ENCODE measurements around the gene AMBP.

The AMBP gene

GRCh38 chr9:114034661-114035062, 43.4 kb downstream of the AMBP start:
- H3K9me3 ChIP-seq (ENCODE audit: control insufficient read depth, insufficient read depth, low read depth, low read length), result no peaks in the 10 kb centered on the region
- ChIA-PET CTCF (interaction anchor here (1.3 kb wide), 1 partner anchor 220 kb away, joined by 3 read pairs; no protein-coding TSS in a partner anchor), POLR2A (no interaction called here)
- peaks cover 0 to 50% of the 10 kb centered on the region in 2 experiments; a peak in 1 of 3 replicates for H3K36me3 ChIP-seq (ENCODE audit: control insufficient read depth in 2 of 2, insufficient read depth in 1 of 2, low read length in 2 of 2)
- TF ChIP-seq ZBTB49 (tag by site-specific recombination; IDR thresholded peaks at IDR 0.05; ENCODE audit: low read depth) (no peak), ZNF513 (tag by site-specific recombination; IDR thresholded peaks at IDR 0.05) (no peak), ZNF518A (tag by site-specific recombination; conservative IDR thresholded peaks at IDR 0.05; ENCODE audit: low read depth) (no peak), ZNF747 (tag by site-specific recombination; IDR thresholded peaks at IDR 0.05) (no peak), TSHZ1 (tag by site-specific recombination; IDR thresholded peaks at IDR 0.05; ENCODE audit: borderline replicate concordance) (no peak), ZNF211 (tag by site-specific recombination; IDR thresholded peaks at IDR 0.05; ENCODE audit: low read depth) (no peak), ZNF792 (tag by site-specific recombination; IDR thresholded peaks at IDR 0.05) (no peak), ZNF76 (tag by site-specific recombination; IDR thresholded peaks at IDR 0.05; ENCODE audit: borderline replicate concordance, low read depth) (no peak)
- H3K4me3 ChIP-seq (ENCODE audit: low read depth, low read length), result no peak overlapping the region
- no peak overlapping the region for H3K27ac ChIP-seq (ENCODE audit: extremely low read depth, low read depth, low read length)
- no peaks in the 10 kb centered on the region for H3K4me1 ChIP-seq (ENCODE audit: control insufficient read depth, insufficient read depth, low read length)

- Histone ChIP-seq H3K27ac (ENCODE audit: extremely low read depth, low read depth, low read length) (no peak overlapping the region), H3K4me1 (ENCODE audit: control insufficient read depth, insufficient read depth, low read length) (no peaks in the 10 kb centered on the region), H3K9me3 (ENCODE audit: control insufficient read depth, insufficient read depth, low read depth, low read length) (no peaks in the 10 kb centered on the region), H3K36me3 (ENCODE audit: control insufficient read depth in 2 of 2, insufficient read depth in 1 of 2, low read length in 2 of 2) (peaks cover 0 to 52% of the 10 kb centered on the region in 2 experiments; a peak in 1 of 3 replicates), H3K4me3 (ENCODE audit: low read depth, low read length) (no peak overlapping the region)
- TF ChIP-seq HOXA7 (CRISPR knock-in tag; IDR thresholded peaks at IDR 0.05; ENCODE audit: borderline replicate concordance), result no peak
- ChIA-PET POLR2A (no interaction called here), CTCF (interaction anchor here (0.6 to 1.6 kb wide), 5 partner anchors 13 to 352 kb away, joined by 3 to 5 read pairs (median 4); no protein-coding TSS in a partner anchor)
Measured at GRCh38 chr9:114034196-114034595, 43.9 kb downstream of the AMBP start.
